Heart left ventricle (tissue), 16 donors: ENCODE results near the gene ZYX. TPM values are rescaled to one million over a fixed set of nuclear protein-coding genes. Genes with fewer than 3 reads are reported as not detected.

Experiments used
- ATAC-seq, 4 donors: fragments of 200-7000 bp; cut with Tn5 transposase; one replicate each; pipeline ENCODE4 v1.9.1; 2020 to 2022; ENCODE audit warnings: moderate library complexity in 4 of 4, mild to moderate bottlenecking in 3 of 4, moderate number of reproducible peaks in 1 of 4
- DNase-seq, 5 donors: peaks; one replicate each; pipeline ENCODE4 v3.0.0-alpha.2; 2020
- H3K27ac ChIP-seq, 12 donors: fragments of 200-600 bp; sonication (generic) in 4 of 12; one replicate each; pipeline versions ENCODE4 v1.5.0 to v1.8.0; 2016 to 2022; ENCODE audit warnings: mild to moderate bottlenecking in 2 of 12
- H3K27me3 ChIP-seq, 9 donors: fragments of 200-600 bp; sonication (generic) in 2 of 9; one replicate each; pipeline versions ENCODE4 v1.5.1 to v1.8.0; 2016 to 2022; ENCODE audit warnings: mild to moderate bottlenecking in 3 of 9
- H3K36me3 ChIP-seq, 9 donors: fragments of 200-600 bp; sonication (generic) in 2 of 9; one replicate each; pipeline versions ENCODE4 v1.5.0 to v1.8.0; 2018 to 2022; ENCODE audit warnings: mild to moderate bottlenecking in 2 of 9
- H3K4me1 ChIP-seq, 12 donors: fragments of 200-600 bp; sonication (generic) in 4 of 12; one replicate each; pipeline versions ENCODE4 v1.5.0 to v1.8.0; 2016 to 2022; ENCODE audit warnings: mild to moderate bottlenecking in 3 of 12
- H3K4me3 ChIP-seq, 12 donors: fragments of 200-600 bp; sonication (generic) in 4 of 12; one replicate each; pipeline versions ENCODE4 v1.5.0 to v1.8.0; 2017 to 2022; ENCODE audit warnings: mild to moderate bottlenecking in 9 of 12, moderate library complexity in 4 of 12
- H3K9me3 ChIP-seq, 12 donors: fragments of 200-600 bp; sonication (generic) in 4 of 12; one replicate each; pipeline versions ENCODE4 v1.5.0 to v1.8.0; 2016 to 2022; ENCODE audit warnings: mild to moderate bottlenecking in 1 of 12
- POLR2A ChIP-seq, 2 donors: fragments of 450-650 bp; IDR thresholded peaks; one replicate each; pipeline ENCODE4 v1.6.1; 2017; ENCODE audit warnings: antibody characterized with exemption in 2 of 2, mild to moderate bottlenecking in 2 of 2, moderate library complexity in 2 of 2
- WGBS, 4 donors: extraction: QIAGEN DNeasy Blood & Tissue Kit in 2 of 4; methylation state at CpG; one replicate each; pipeline versions ENCODE4 v1.1.5 to v1.1.7; 2013 to 2018; 5-methylcytosine and 5-hydroxymethylcytosine counted together
- intact Hi-C, 10 donors: fragments of 100-400 bp; cut with DNase I; formaldehyde crosslinking; loops; one replicate each; pipeline versions ENCODE4 v1.11.1 to v1.14.2; 2022
- long read RNA-seq, 3 donors: library from polyadenylated mRNA; unstranded; transcript quantifications; one replicate each; pipeline ENCODE4 v2.0.0, GENCODE V29; 2020 to 2021
- polyA plus RNA-seq, 2 donors: library from polyadenylated mRNA; stranded (reverse); fragments of 200-250 nt; gene quantifications; one replicate each; pipeline ENCODE4 v1.2.3, GENCODE V29; 2013
- total RNA-seq, 9 donors: library from RNA; depleted of rRNA in 2 of 9; stranded (reverse); fragments of >200 nt in 2 of 9; fragmentation: NEBNext Ultra II Directional in 3 of 9; extraction: Animal tissue kit (Norgen Biotek cat#: 25700) in 3 of 9; gene quantifications; one replicate each; pipeline versions ENCODE4 v1.1.0 to v1.2.4, GENCODE V29; 2016 to 2023
- TF ChIP-seq, protein P1 (sequence below), 12 donors: fragments of 200-600 bp; sonication (generic) in 4 of 12; IDR thresholded peaks; one replicate each; pipeline versions ENCODE4 v1.5.0 to v1.8.0; 2018 to 2022; ENCODE audit warnings: antibody characterized with exemption in 12 of 12, mild to moderate bottlenecking in 5 of 12
- donor health status: ischemic (EF 13 %, LVEDD 7.1; RV severe dilation, severe dysfunction).
- donor health status: healthy with polysubstance abuse.
- donor health status: DM: no; HTN: yes; CAD: no.
- donor health status: DM: no; HTN: no; CAD: no.
- donor health status: ischemic (EF 25% LVEDD 6.9; RV normal size, moderate dysfunction).
- donor health status: ischemic (EF 25% LVEDD 5.7; RV mildly dilated, moderate dysfunction).
- donor health status: healthy.
- donor health status: DM: yes; HTN: yes; CAD: no.
- donor health status: ischemic (EF 35%, LVEDD 5.7; RV mildly dilated, moderate dysfunction).
- donor health status: nonischemic (EF 11% LVEDD 7.7; RV severe dilation, severe dysfunction).
- donor health status: DM: yes; HTN: yes; CAD: no.
- donor health status: PGD.
- donor health status: ischemic (EF 29% LVEDD 5.4; RV normal size, mild dysfunction).
- donor health status: nonischemic (EF 23%, LVEDD 6.1; RV moderate dilation, normal function).

ZYX gene, protein sequence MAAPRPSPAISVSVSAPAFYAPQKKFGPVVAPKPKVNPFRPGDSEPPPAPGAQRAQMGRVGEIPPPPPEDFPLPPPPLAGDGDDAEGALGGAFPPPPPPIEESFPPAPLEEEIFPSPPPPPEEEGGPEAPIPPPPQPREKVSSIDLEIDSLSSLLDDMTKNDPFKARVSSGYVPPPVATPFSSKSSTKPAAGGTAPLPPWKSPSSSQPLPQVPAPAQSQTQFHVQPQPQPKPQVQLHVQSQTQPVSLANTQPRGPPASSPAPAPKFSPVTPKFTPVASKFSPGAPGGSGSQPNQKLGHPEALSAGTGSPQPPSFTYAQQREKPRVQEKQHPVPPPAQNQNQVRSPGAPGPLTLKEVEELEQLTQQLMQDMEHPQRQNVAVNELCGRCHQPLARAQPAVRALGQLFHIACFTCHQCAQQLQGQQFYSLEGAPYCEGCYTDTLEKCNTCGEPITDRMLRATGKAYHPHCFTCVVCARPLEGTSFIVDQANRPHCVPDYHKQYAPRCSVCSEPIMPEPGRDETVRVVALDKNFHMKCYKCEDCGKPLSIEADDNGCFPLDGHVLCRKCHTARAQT
- total RNA-seq (100 to 1,000 TPM in 4 of 9 donors, 10 to 100 TPM in 5; 59.6 to 217 (median 79.4) TPM), polyA plus RNA-seq (100 to 1,000 TPM in 1 of 2 donors, 10 to 100 TPM in 1; 55.9 to 156 TPM)
- long read RNA-seq, donor 1, partial matches to known transcripts = 64 of 76 reads
- long read RNA-seq, donor 1, other reads (novel, unspliced or antisense) = 9 of 76 reads
- long read RNA-seq, donor 2, transcript ZYX-201 (10 exons, 2,493 nt) = major isoform, 19 of 204 reads
- long read RNA-seq, donor 2, partial matches to known transcripts = 155 of 204 reads
- long read RNA-seq, donor 2, other reads (novel, unspliced or antisense) = 29 of 204 reads
- long read RNA-seq, donor 3, transcript ZYX-201 (10 exons, 2,493 nt) = major isoform, 8 of 108 reads
- long read RNA-seq, donor 3, partial matches to known transcripts = 71 of 108 reads
- long read RNA-seq, donor 3, other reads (novel, unspliced or antisense) = 29 of 108 reads

DNA sequence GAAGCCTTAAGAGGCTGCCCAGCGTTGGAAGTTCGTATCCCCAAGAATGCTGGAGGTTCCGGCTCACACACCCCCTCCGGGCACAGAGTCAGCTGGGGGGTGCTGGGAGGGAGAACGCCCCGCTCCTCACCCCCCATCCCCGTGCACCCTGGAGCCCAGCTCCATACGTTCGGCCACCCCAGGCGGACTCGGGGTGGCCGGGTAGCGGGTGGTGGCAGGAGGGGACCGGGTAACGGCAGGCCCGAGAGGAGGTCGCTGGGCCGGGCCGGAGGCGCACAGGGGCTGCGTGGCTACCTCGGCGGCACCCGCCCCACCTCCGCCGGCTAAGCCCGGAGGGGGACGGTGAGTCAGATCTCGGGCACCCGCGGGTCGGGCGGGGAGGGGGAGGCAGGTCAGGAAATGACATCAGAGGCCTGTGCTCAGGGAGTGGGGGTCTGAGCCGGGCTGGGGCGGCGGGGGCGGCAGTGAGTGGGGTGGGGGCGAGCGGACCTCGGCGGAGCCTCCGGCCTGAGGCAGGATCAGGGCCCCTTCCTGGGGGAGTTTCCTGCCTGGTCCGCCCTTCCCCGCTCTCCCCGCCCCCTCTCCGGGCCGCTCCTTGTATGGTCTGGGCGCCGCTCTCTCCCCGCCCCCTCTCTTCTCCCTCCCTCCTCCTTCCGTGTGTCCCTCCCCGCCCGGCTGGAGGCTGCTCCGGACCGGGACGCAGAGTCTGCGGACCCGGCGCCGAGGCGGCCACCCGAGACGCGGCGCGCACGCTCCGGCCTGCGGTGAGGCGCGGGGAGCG lies at the start of gene ZYX:
Gene ZYX (plus strand): TSS at position 700 of the 781 bp plus-strand sequence. CDS start 227 bp downstream, outside the sequence.
- Histone ChIP-seq H3K9me3 (no peaks in the 10 kb centered on the region), H3K27ac (peak within 1 kb of the TSS; percentile 97 to 100 (median 99)), H3K4me3 (peak within 1 kb of the TSS; percentile 62 to 96 (median 86)), H3K36me3 (peaks cover 0 to 17% (median 2%) of the 10 kb centered on the region in 9 donors), H3K27me3 (no peaks in the 10 kb centered on the region), H3K4me1 (peaks cover 5 to 79% (median 48%) of the 10 kb centered on the region in 12 donors)
- WGBS, 4 donors = 0 to 1% (median 0%) methylated on average over 12 to 72 of the region's 72 CpGs
- intact Hi-C loops = loop anchor here in 8 of 10 donors (1.0 to 10.0 kb wide), 9 partner anchors 28 to 524 kb away; partner anchors contain the start of genes CASP2 (in 4 of the 8), TMEM139 (in 2 of the 8), EPHA1 (in 1 of the 8) and TCAF1 (in 1 of the 8)
- peak; percentile 35 to 63 for TF ChIP-seq POLR2A (IDR thresholded peaks at IDR 0.05)
- TF ChIP-seq, protein P1, sequence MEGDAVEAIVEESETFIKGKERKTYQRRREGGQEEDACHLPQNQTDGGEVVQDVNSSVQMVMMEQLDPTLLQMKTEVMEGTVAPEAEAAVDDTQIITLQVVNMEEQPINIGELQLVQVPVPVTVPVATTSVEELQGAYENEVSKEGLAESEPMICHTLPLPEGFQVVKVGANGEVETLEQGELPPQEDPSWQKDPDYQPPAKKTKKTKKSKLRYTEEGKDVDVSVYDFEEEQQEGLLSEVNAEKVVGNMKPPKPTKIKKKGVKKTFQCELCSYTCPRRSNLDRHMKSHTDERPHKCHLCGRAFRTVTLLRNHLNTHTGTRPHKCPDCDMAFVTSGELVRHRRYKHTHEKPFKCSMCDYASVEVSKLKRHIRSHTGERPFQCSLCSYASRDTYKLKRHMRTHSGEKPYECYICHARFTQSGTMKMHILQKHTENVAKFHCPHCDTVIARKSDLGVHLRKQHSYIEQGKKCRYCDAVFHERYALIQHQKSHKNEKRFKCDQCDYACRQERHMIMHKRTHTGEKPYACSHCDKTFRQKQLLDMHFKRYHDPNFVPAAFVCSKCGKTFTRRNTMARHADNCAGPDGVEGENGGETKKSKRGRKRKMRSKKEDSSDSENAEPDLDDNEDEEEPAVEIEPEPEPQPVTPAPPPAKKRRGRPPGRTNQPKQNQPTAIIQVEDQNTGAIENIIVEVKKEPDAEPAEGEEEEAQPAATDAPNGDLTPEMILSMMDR (IDR thresholded peaks at IDR 0.05) = no peak
- ATAC-seq (peak; percentile 90 to 95 (median 94)), DNase-seq (peak; percentile 97 to 98 (median 98))

DNA sequence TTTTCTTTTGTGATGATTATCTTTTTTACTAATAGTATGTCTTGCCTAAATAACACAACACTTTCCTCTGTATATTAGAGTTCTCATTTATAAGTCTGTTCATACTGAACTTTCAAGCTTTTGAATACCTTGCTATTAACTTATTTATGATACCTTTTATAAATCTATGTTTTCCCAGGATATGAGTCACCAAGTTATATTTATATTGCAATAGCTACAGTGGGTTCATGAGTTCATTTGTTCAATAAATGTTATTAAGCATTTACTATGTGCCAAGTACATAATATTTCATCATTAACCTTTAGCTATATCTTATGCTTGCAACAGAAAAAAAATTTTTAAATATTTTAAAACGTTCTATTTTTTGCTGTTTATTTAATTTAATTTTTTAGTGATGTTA lies 46.9 kb upstream of the ZYX start:
- TF ChIP-seq POLR2A (IDR thresholded peaks at IDR 0.05) = no peak
- TF ChIP-seq, protein P1 (IDR thresholded peaks at IDR 0.05) = no peak
- Histone ChIP-seq H3K27ac (no peak overlapping the region), H3K9me3 (no peaks in the 10 kb centered on the region), H3K4me1 (peaks cover 0 to 7% (median 0%) of the 10 kb centered on the region in 12 donors), H3K4me3 (no peak overlapping the region), H3K27me3 (peaks cover 0 to 14% (median 0%) of the 10 kb centered on the region in 9 donors), H3K36me3 (no peaks in the 10 kb centered on the region)
- 39 to 58% (median 44%) methylated on average over 1 of the region's 1 CpG for WGBS, 4 donors
- ATAC-seq (no peak), DNase-seq (no peak)
- intact Hi-C loops = no loop called here

DNA sequence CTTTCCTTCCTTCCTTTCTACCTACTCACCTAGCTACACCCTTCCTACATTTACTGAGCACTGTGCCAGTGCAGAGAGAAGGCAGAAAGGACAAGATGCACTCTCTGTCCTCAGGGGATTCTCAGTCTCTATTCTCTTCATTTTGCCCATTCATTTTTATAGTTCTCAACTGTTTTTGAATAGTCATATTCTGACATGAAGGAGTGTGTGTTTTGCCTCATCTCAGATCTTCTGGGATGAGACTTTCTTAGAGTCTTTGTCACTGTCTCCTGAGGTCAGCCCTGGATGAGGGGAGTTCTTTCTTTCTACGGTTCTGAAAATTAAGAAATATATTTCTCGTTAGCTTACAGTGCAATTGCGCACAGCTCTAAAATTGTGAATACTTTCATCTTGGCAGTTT lies 43.9 kb upstream of the ZYX start:
- no peak overlapping the region for H3K27ac ChIP-seq
- 85 to 92% (median 89%) methylated on average over 3 of the region's 3 CpGs for WGBS, 4 donors
- DNase-seq (no peak), ATAC-seq (no peak)
- no peak overlapping the region for H3K4me3 ChIP-seq
- intact Hi-C loops = no loop called here
- no peaks in the 10 kb centered on the region for H3K36me3 ChIP-seq
- no peaks in the 10 kb centered on the region for H3K9me3 ChIP-seq
- H3K4me1 ChIP-seq = no peaks in the 10 kb centered on the region
- TF ChIP-seq, protein P1 (IDR thresholded peaks at IDR 0.05) = no peak
- no peak for TF ChIP-seq POLR2A (IDR thresholded peaks at IDR 0.05)
- H3K27me3 ChIP-seq = peaks cover 0 to 24% (median 0%) of the 10 kb centered on the region in 9 donors
